ENCODE results near the gene CSNK1G1.

DNA sequence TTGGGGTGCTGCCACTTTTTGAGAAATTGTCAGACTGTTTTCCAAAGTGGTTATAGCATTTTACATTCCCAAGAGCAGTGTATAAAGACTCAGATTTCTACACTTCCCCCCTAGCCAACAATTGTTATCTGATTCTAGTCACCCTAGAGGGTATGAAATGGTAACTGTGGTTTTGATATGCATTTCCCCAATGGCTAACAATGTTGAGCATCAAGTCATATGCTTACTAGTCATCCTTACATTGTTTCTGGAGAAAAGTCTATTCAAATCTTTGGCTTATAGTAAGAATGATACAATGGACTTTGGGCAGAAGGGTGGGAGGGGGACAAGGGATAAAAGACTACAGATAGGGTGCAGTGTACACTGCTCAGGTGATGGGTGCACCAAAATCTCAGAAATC lies 73.3 kb downstream of the CSNK1G1 start:
- TF ChIP-seq, protein P1, sequence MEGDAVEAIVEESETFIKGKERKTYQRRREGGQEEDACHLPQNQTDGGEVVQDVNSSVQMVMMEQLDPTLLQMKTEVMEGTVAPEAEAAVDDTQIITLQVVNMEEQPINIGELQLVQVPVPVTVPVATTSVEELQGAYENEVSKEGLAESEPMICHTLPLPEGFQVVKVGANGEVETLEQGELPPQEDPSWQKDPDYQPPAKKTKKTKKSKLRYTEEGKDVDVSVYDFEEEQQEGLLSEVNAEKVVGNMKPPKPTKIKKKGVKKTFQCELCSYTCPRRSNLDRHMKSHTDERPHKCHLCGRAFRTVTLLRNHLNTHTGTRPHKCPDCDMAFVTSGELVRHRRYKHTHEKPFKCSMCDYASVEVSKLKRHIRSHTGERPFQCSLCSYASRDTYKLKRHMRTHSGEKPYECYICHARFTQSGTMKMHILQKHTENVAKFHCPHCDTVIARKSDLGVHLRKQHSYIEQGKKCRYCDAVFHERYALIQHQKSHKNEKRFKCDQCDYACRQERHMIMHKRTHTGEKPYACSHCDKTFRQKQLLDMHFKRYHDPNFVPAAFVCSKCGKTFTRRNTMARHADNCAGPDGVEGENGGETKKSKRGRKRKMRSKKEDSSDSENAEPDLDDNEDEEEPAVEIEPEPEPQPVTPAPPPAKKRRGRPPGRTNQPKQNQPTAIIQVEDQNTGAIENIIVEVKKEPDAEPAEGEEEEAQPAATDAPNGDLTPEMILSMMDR (IDR thresholded peaks at IDR 0.05; ENCODE audit: low read length): no peak
- TF ChIP-seq EZH2 (IDR thresholded peaks at IDR 0.05; ENCODE audit: borderline replicate concordance, low read length): no peak

All from OCI-LY1 (cell line).